Body of pancreas (tissue), 4 donors: ENCODE results near the gene ERBB4.

Experiments used
- POLR2A ChIP-seq, 3 donors: fragments of 450-650 bp; IDR thresholded peaks; one replicate each; pipeline ENCODE4 v1.6.1; 2016; ENCODE audit warnings: antibody characterized with exemption in 3 of 3, mild to moderate bottlenecking in 2 of 3
- TF ChIP-seq, protein P1 (sequence below), 7 experiments: fragments of 450-650 bp in 4 of 7; fragments of 200-600 bp in 3 of 7; sonication (generic) in 3 of 7; IDR thresholded peaks; one replicate each; pipeline ENCODE4 v1.5.1; 2016 to 2019; ENCODE audit warnings: antibody characterized with exemption in 7 of 7

DNA sequence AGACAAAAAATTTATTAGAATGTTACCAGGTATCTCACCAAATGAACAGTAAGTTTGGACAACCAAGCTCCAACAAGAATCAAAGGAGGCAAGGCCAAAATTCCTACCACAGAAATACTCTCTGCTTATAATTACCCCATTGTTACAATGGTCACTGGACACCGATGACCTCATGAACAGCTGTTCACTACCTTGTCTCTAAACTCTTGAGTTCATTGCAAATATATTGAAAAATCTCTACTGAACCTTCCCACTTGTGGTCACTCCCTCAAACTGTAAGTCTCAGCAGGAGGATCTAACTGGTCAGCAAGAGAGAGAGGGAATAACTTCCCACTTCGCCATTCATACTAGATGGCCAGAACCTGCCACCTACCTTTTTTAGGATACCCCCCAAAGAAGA lies 50.0 kb downstream of the ERBB4 start:
- TF ChIP-seq, protein P1, sequence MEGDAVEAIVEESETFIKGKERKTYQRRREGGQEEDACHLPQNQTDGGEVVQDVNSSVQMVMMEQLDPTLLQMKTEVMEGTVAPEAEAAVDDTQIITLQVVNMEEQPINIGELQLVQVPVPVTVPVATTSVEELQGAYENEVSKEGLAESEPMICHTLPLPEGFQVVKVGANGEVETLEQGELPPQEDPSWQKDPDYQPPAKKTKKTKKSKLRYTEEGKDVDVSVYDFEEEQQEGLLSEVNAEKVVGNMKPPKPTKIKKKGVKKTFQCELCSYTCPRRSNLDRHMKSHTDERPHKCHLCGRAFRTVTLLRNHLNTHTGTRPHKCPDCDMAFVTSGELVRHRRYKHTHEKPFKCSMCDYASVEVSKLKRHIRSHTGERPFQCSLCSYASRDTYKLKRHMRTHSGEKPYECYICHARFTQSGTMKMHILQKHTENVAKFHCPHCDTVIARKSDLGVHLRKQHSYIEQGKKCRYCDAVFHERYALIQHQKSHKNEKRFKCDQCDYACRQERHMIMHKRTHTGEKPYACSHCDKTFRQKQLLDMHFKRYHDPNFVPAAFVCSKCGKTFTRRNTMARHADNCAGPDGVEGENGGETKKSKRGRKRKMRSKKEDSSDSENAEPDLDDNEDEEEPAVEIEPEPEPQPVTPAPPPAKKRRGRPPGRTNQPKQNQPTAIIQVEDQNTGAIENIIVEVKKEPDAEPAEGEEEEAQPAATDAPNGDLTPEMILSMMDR (IDR thresholded peaks at IDR 0.05): no peak
- no peak for TF ChIP-seq POLR2A (IDR thresholded peaks at IDR 0.05)
